SK-N-SH (cell line): ENCODE results near the gene ANKRD39. TPM values are rescaled to one million over a fixed set of nuclear protein-coding genes. Genes with fewer than 3 reads are reported as not detected.

ENCODE experiments used
- CTCF ChIA-PET: fragments of 300-600, 350-600 bp; formaldehyde crosslinking; extraction: SDS; loops from one replicate; lab custom pipeline; 2021; lab: Yijun Ruan, JAX
- POLR2A ChIA-PET: fragments of 350-600 bp; sonication (Branson Sonifier 250); formaldehyde crosslinking; extraction: SDS; loops from one replicate; lab custom pipeline; 2020; ENCODE audit warnings: antibody characterized with exemption, inconsistent platforms; lab: Yijun Ruan, JAX
- DNase-seq: peaks from one replicate; pipeline ENCODE4 v3.0.0; 2012
- H2AFZ ChIP-seq: fragments of 200-600 bp; sonication (generic); 2 replicates; pipeline ENCODE4 v1.8.1; 2016; ENCODE audit warnings: antibody characterized with exemption, mild to moderate bottlenecking, low read depth
- H3F3A ChIP-seq: fragments of 200-600 bp; sonication (generic); replicated peaks from 2 replicates; pipeline ENCODE3; 2016; ENCODE audit warnings: antibody characterized with exemption, mild to moderate bottlenecking; ENCODE audit not compliant: insufficient read depth
- H3K27ac ChIP-seq, 2 experiments: fragments of 200-500 bp in 1 of 2; fragments of 200-600 bp in 1 of 2; sonication (Bioruptor generic) in 1 of 2; sonication (generic), shearing (Covaris generic) in 1 of 2; 2 replicates each; pipeline versions ENCODE4 v1.5.1 to v1.6.1; 2014 to 2016; ENCODE audit warnings: low read depth in 2 of 2, inconsistent platforms in 1 of 2, low read length in 1 of 2, mild to moderate bottlenecking in 1 of 2, mixed read lengths in 1 of 2
- H3K27me3 ChIP-seq: fragments of 200-600 bp; sonication (generic), shearing (Covaris generic); 2 replicates; pipeline ENCODE4 v1.6.1; 2016; ENCODE audit warnings: mixed run types; ENCODE audit not compliant: insufficient read depth
- H3K36me3 ChIP-seq, 2 experiments: fragments of 200-500 bp in 1 of 2; fragments of 200-600 bp in 1 of 2; sonication (Bioruptor generic) in 1 of 2; sonication (generic) in 1 of 2; replicated peaks in 1 of 2; 2 replicates each; pipeline versions ENCODE3 to v1.5.1; 2014 to 2016; ENCODE audit warnings: low read length in 1 of 2, mild to moderate bottlenecking in 1 of 2; ENCODE audit not compliant: insufficient read depth in 2 of 2, control insufficient read depth in 1 of 2
- H3K4me1 ChIP-seq, 2 experiments: fragments of 200-500 bp in 1 of 2; fragments of 200-600 bp in 1 of 2; sonication (Bioruptor generic) in 1 of 2; sonication (generic), shearing (Covaris generic) in 1 of 2; 2 replicates each; pipeline versions ENCODE4 v1.5.1 to v1.6.1; 2014 to 2016; ENCODE audit warnings: low read depth in 1 of 2, low read length in 1 of 2, mixed run types in 1 of 2; ENCODE audit not compliant: insufficient read depth in 2 of 2, control insufficient read depth in 1 of 2
- H3K4me2 ChIP-seq: fragments of 200-600 bp; sonication (generic), shearing (Covaris generic); 2 replicates; pipeline ENCODE4 v1.6.1; 2017; ENCODE audit warnings: mixed run types
- H3K4me3 ChIP-seq, 2 experiments: fragments of 200-500 bp in 1 of 2; fragments of 200-600 bp in 1 of 2; sonication (Bioruptor generic) in 1 of 2; sonication (generic), shearing (Covaris generic) in 1 of 2; 2 replicates each; pipeline versions ENCODE4 v1.5.1 to v1.8.1; 2014 to 2016; ENCODE audit warnings: low read depth in 2 of 2, inconsistent platforms in 1 of 2, low read length in 1 of 2, mild to moderate bottlenecking in 1 of 2, mixed read lengths in 1 of 2, moderate library complexity in 1 of 2
- H3K79me2 ChIP-seq: fragments of 200-600 bp; sonication (generic); 2 replicates; pipeline ENCODE4 v1.8.1; 2017; ENCODE audit warnings: mild to moderate bottlenecking; ENCODE audit not compliant: insufficient read depth
- H3K9ac ChIP-seq: fragments of 200-600 bp; sonication (generic); 2 replicates; pipeline ENCODE4 v1.6.1; 2017; ENCODE audit warnings: mixed run types
- H3K9me2 ChIP-seq: fragments of 200-600 bp; sonication (generic); 2 replicates; pipeline ENCODE4 v1.6.1; 2017; ENCODE audit warnings: mixed run types
- H3K9me3 ChIP-seq: fragments of 200-600 bp; sonication (generic); 2 replicates; pipeline ENCODE4 v1.6.1; 2017; ENCODE audit warnings: mixed run types, mild to moderate bottlenecking, moderate library complexity
- H4K20me1 ChIP-seq: fragments of 200-600 bp; sonication (generic); 2 replicates; pipeline ENCODE4 v1.6.1; 2017; ENCODE audit warnings: mild to moderate bottlenecking, mixed run types; ENCODE audit not compliant: insufficient read depth
- CHD2 ChIP-seq: fragments of 150-350 bp; IDR thresholded peaks from 2 replicates; pipeline ENCODE4 v1.6.1; 2018; ENCODE audit warnings: low read length; ENCODE audit not compliant: partially characterized antibody
- FOSL2 ChIP-seq: IDR thresholded peaks from 2 replicates; pipeline ENCODE4 v1.4.0; 2012; ENCODE audit warnings: low read depth, mild to moderate bottlenecking, moderate library complexity, borderline replicate concordance
- FOXM1 ChIP-seq: IDR thresholded peaks from 2 replicates; pipeline ENCODE4 v1.4.0; 2012; ENCODE audit warnings: low read depth, mild to moderate bottlenecking
- GABPA ChIP-seq: IDR thresholded peaks from 2 replicates; pipeline ENCODE4 v1.4.0; 2012; ENCODE audit warnings: low read depth, mild to moderate bottlenecking
- GATA2 ChIP-seq: sonication (generic); formaldehyde crosslinking; IDR thresholded peaks from 2 replicates; pipeline ENCODE4 v1.5.0; 2020; ENCODE audit warnings: mild to moderate bottlenecking, missing genetic modification reagents
- IRF3 ChIP-seq: fragments of 150-350 bp; IDR thresholded peaks from 2 replicates; pipeline ENCODE4 v1.6.1; 2016; ENCODE audit warnings: mild to moderate bottlenecking, low read depth, low read length
- PBX3 ChIP-seq: IDR thresholded peaks from 2 replicates; pipeline ENCODE4; 2012
- RAD21 ChIP-seq: IDR thresholded peaks from 2 replicates; pipeline ENCODE4 v1.6.1; 2012; ENCODE audit warnings: mild to moderate bottlenecking, low read length
- RCOR1 ChIP-seq: fragments of 150-350 bp; IDR thresholded peaks from 2 replicates; pipeline ENCODE4 v1.6.1; 2017; ENCODE audit warnings: antibody characterized with exemption, low read length
- RXRA ChIP-seq: IDR thresholded peaks from 2 replicates; pipeline ENCODE4 v1.4.0; 2012; ENCODE audit warnings: low read depth, mild to moderate bottlenecking, borderline replicate concordance
- TCF12 ChIP-seq: IDR thresholded peaks from 2 replicates; pipeline ENCODE4 v1.4.0; 2012
- USF1 ChIP-seq: IDR thresholded peaks from 2 replicates; pipeline ENCODE4 v1.4.0; 2012; ENCODE audit warnings: low read depth, borderline replicate concordance
- YY1 ChIP-seq: IDR thresholded peaks from 2 replicates; pipeline ENCODE4 v1.4.0; 2012; ENCODE audit warnings: low read depth, mild to moderate bottlenecking
- ZBTB33 ChIP-seq: IDR thresholded peaks from 2 replicates; pipeline ENCODE4 v1.4.0; 2012; ENCODE audit warnings: low read depth, borderline replicate concordance
- WGBS: methylation state at CpG from one replicate; pipeline ENCODE4 v1.1.6; 2017; ENCODE audit warnings: low lambda C conversion rate; 5-methylcytosine and 5-hydroxymethylcytosine counted together
- polyA plus RNA-seq, 3 experiments: library from polyadenylated mRNA; depleted of rRNA; stranded (reverse); fragments of >200 nt; gene quantifications; 2 replicates each; pipeline ENCODE4 v1.2.3, GENCODE V29; 2012
- TF ChIP-seq, protein P1 (sequence below): fragments of 150-350 bp; IDR thresholded peaks from 2 replicates; pipeline ENCODE4 v1.6.1; 2017; ENCODE audit warnings: antibody characterized with exemption, low read length, low read depth, borderline replicate concordance

ANKRD39 gene
- polyA plus RNA-seq, 1 of the 3 experiments (the other 2 are of a cell fraction): 11.8 TPM

GRCh38 chr2:96832754-96833507 is 24.9 kb downstream of the ANKRD39 start:
- Histone ChIP-seq H3F3A (no peaks in the 10 kb centered on the region), H3K27ac (no peak overlapping the region), H3K36me3 (peaks cover 11 to 58% of the 10 kb centered on the region in 2 experiments), H3K79me2 (no peaks in the 10 kb centered on the region), H4K20me1 (no peaks in the 10 kb centered on the region), H3K27me3 (no peaks in the 10 kb centered on the region), H3K4me3 (no peak overlapping the region), H3K9ac (no peak overlapping the region), H3K9me2 (no peaks in the 10 kb centered on the region), H2AFZ (no peak overlapping the region), H3K4me2 (no peak overlapping the region), H3K9me3 (no peaks in the 10 kb centered on the region), H3K4me1 (no peaks in the 10 kb centered on the region; a peak in 1 of 4 replicates)
- 75% methylated on average over 14 of the region's 18 CpGs for WGBS
- TF ChIP-seq GABPA: no peak
- TF ChIP-seq ZBTB33: no peak
- no peak for TF ChIP-seq PBX3
- TF ChIP-seq FOSL2: no peak
- TF ChIP-seq, protein P1, sequence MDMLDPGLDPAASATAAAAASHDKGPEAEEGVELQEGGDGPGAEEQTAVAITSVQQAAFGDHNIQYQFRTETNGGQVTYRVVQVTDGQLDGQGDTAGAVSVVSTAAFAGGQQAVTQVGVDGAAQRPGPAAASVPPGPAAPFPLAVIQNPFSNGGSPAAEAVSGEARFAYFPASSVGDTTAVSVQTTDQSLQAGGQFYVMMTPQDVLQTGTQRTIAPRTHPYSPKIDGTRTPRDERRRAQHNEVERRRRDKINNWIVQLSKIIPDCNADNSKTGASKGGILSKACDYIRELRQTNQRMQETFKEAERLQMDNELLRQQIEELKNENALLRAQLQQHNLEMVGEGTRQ: no peak
- TF ChIP-seq RCOR1: no peak
- no peak for TF ChIP-seq TCF12
- TF ChIP-seq GATA2 (CRISPR knock-in tag): no peak
- no peak for TF ChIP-seq CHD2
- TF ChIP-seq RAD21: no peak
- TF ChIP-seq YY1: no peak
- no peak for TF ChIP-seq FOXM1
- no peak for TF ChIP-seq IRF3
- no peak for TF ChIP-seq USF1
- no peak for TF ChIP-seq RXRA
- DNase-seq: no peak
- ChIA-PET CTCF (interaction anchor here (0.9 to 1.5 kb wide), 2 partner anchors 25 to 119 kb away, joined by 4 read pairs; partner anchors contain the start of gene ANKRD39), POLR2A (no interaction called here)
